Activated CD4-positive, alpha-beta T cell treated with anti-CD3 and anti-CD28 coated beads, Interleukin-2, amount 10 ng/mL, durations not matched to agents 24 days and 14 days (primary cell): ENCODE measurements around the gene HSFX4. TPM values are rescaled to one million over a fixed set of nuclear protein-coding genes. Genes with fewer than 3 reads are reported as not detected.
A peak's percentile ranks its signal among the peaks of the same experiment; 100 is the strongest.
"Not testable (repeated sequence)": the region's sequence is repeated elsewhere in the genome, so short reads cannot be mapped to it uniquely, and the experiment has no call there.

Experiments used
- DNase-seq: peaks from one replicate; pipeline ENCODE4 v3.0.0; 2022
- H3K27ac Mint-ChIP-seq: one replicate; pipeline ENCODE4 v1.8.0; 2022; ENCODE audit warnings: mild to moderate bottlenecking, mixed read lengths
- H3K27me3 Mint-ChIP-seq: one replicate; pipeline ENCODE4 v1.8.0; 2022; ENCODE audit warnings: mixed read lengths
- H3K36me3 Mint-ChIP-seq: one replicate; pipeline ENCODE4 v1.8.0; 2022; ENCODE audit warnings: low read depth, mild to moderate bottlenecking, mixed read lengths
- H3K4me1 Mint-ChIP-seq: one replicate; pipeline ENCODE4 v1.8.0; 2021; ENCODE audit warnings: mixed read lengths
- H3K4me3 Mint-ChIP-seq: one replicate; pipeline ENCODE4 v1.8.0; 2022; ENCODE audit warnings: mild to moderate bottlenecking, moderate library complexity, mixed read lengths
- H3K9me3 Mint-ChIP-seq: one replicate; pipeline ENCODE4 v1.8.0; 2021; ENCODE audit warnings: mixed read lengths
- intact Hi-C: fragments of 100-400 bp; cut with micrococcal nuclease; formaldehyde crosslinking; loops from one replicate; pipeline ENCODE4 v1.15.1; 2023
- total RNA-seq: library from RNA; stranded (reverse); gene quantifications from 2 replicates; pipeline ENCODE4 v1.2.3, GENCODE V29; 2022

HSFX4 gene
- total RNA-seq: 0.17 TPM in 1 of 2 replicates, not detected in the other

- H3K27ac Mint-ChIP-seq: peak within 1 kb of the TSS; percentile 80
- H3K36me3 Mint-ChIP-seq, intact Hi-C loops, H3K9me3 Mint-ChIP-seq, H3K4me3 Mint-ChIP-seq, DNase-seq, H3K4me1 Mint-ChIP-seq, H3K27me3 Mint-ChIP-seq: not testable (repeated sequence)
These were observed at the start of gene HSFX4 for GRCh38 chrX:149929400-149929799. TSS of gene HSFX4 (plus strand) at chrX:149929573. CDS start at chrX:149929645, 72 bp downstream.

DNA sequence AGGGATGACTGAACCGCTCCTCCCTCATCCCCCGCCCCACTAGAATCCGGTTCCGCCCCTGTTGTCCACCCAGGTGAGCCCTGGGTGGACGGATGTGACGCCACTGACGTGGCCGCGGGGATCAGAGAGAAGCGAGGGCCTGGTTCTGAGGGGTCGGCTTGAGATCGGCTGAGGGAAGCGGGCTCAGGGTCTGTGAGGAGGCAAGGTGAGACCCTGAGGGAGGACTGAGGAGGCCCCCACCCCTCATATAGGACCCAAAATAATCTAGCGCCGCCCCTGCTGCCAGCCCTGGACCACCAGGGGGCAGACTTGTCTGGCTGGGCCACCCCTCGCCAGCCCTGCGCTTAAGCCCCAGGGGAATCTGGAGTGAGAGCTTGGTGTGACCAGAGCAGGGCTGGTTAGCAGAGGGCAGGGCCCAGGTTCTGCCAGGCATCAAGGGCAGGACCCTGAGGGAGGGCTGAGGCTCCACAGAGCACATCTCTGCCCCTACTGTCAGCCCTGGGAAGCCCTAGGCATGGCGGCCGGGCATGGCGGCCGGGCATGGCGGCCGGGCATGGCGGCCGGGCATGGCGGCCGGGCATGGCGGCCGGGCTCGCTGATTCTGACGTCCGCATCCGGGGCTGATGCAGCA, 48.2 kb upstream of the HSFX4 start, which contains the start of gene MAGEA8:
Gene MAGEA8, plus strand, starts transcription at position 103 of the 631 bp plus-strand sequence. CDS start 3,090 bp downstream, outside the sequence.
- intact Hi-C loops: no loop called here
- H3K4me1 Mint-ChIP-seq: peaks cover 4% of the 10 kb centered on the region
- DNase-seq: peak; percentile 59

GRCh38 chrX:149890828-149891227, 38.5 kb upstream of the HSFX4 start:
- DNase-seq, H3K36me3 Mint-ChIP-seq, intact Hi-C loops, H3K27me3 Mint-ChIP-seq, H3K27ac Mint-ChIP-seq, H3K9me3 Mint-ChIP-seq, H3K4me1 Mint-ChIP-seq, H3K4me3 Mint-ChIP-seq: not testable (repeated sequence)

More for the DNA sequence above, 48.2 kb upstream of the HSFX4 start, which contains the start of gene MAGEA8:
- Mint-ChIP-seq H3K4me3 (no peak within 1 kb of the TSS), H3K36me3 (no peaks in the 10 kb centered on the region), H3K9me3 (no peaks in the 10 kb centered on the region), H3K27me3 (peaks cover 10% of the 10 kb centered on the region), H3K27ac (peak within 1 kb of the TSS; percentile 34)

- intact Hi-C loops: loop anchor here (2.0 kb wide), 1 partner anchor 62 kb away; no protein-coding TSS in a partner anchor
- Mint-ChIP-seq H3K27me3 (no peaks in the 10 kb centered on the region), H3K27ac (no peak overlapping the region), H3K36me3 (no peaks in the 10 kb centered on the region), H3K4me3 (no peak overlapping the region), H3K4me1 (peaks cover 9% of the 10 kb centered on the region), H3K9me3 (peaks cover 4% of the 10 kb centered on the region)
- no peak for DNase-seq
These were observed 30.8 kb upstream of the HSFX4 start for GRCh38 chrX:149898554-149898953.

GRCh38 chrX:149903889-149904748, 25.3 kb upstream of the HSFX4 start:
- H3K27me3 Mint-ChIP-seq: no peaks in the 10 kb centered on the region
- intact Hi-C loops: no loop called here
- H3K36me3 Mint-ChIP-seq: no peaks in the 10 kb centered on the region
- DNase-seq: no peak
- H3K4me1 Mint-ChIP-seq: peaks cover 9% of the 10 kb centered on the region
- peaks cover under 1% of the 10 kb centered on the region for H3K9me3 Mint-ChIP-seq
- H3K4me3 Mint-ChIP-seq: peak overlapping the region; percentile 55
- H3K27ac Mint-ChIP-seq: peak overlapping the region; percentile 74

GRCh38 chrX:149908308-149908707, 21.1 kb upstream of the HSFX4 start:
- no peak overlapping the region for H3K27ac Mint-ChIP-seq
- DNase-seq: no peak
- H3K36me3 Mint-ChIP-seq: no peaks in the 10 kb centered on the region
- H3K4me1 Mint-ChIP-seq: peaks cover 7% of the 10 kb centered on the region
- H3K27me3 Mint-ChIP-seq: no peaks in the 10 kb centered on the region
- no peaks in the 10 kb centered on the region for H3K9me3 Mint-ChIP-seq
- H3K4me3 Mint-ChIP-seq: no peak overlapping the region
- intact Hi-C loops: no loop called here

DNA sequence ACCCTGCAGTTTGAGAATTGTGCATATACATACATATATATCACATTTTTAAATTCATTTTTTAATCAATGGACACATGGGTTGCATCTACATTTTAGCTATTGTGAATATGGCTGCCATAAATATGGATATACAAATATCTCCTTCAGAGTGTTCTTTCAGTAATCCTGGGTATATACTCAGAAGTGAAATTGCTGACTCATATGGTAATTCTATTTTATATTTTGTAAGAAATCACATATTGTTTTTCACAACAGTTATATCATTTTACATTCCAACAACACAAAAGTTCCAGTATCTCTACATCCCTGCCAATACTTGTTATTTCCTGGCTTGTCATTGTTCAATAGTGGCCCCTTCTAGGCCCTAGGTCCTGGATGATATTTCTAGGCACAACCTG, 20.6 kb upstream of the HSFX4 start:
- Mint-ChIP-seq H3K9me3 (no peaks in the 10 kb centered on the region), H3K27ac (no peak overlapping the region), H3K36me3 (no peaks in the 10 kb centered on the region), H3K4me3 (no peak overlapping the region), H3K27me3 (no peaks in the 10 kb centered on the region), H3K4me1 (peaks cover 7% of the 10 kb centered on the region)
- intact Hi-C loops: no loop called here
- no peak for DNase-seq

GRCh38 chrX:149909324-149910177, 19.8 kb upstream of the HSFX4 start:
- DNase-seq: peak; percentile 71
- H3K4me1 Mint-ChIP-seq: peaks cover 4% of the 10 kb centered on the region
- H3K4me3 Mint-ChIP-seq: no peak overlapping the region
- intact Hi-C loops: no loop called here
- peak overlapping the region; percentile 41 for H3K27ac Mint-ChIP-seq
- H3K36me3 Mint-ChIP-seq: no peaks in the 10 kb centered on the region
- no peaks in the 10 kb centered on the region for H3K27me3 Mint-ChIP-seq
- H3K9me3 Mint-ChIP-seq: peaks cover 4% of the 10 kb centered on the region

GRCh38 chrX:149910178-149910695, 19.1 kb upstream of the HSFX4 start:
- no peak for DNase-seq
- no peak overlapping the region for H3K27ac Mint-ChIP-seq
- H3K4me3 Mint-ChIP-seq: no peak overlapping the region
- H3K36me3 Mint-ChIP-seq: peaks cover 2% of the 10 kb centered on the region
- H3K27me3 Mint-ChIP-seq: no peaks in the 10 kb centered on the region
- H3K4me1 Mint-ChIP-seq: peaks cover 2% of the 10 kb centered on the region
- H3K9me3 Mint-ChIP-seq: peaks cover 4% of the 10 kb centered on the region
- intact Hi-C loops: no loop called here

GRCh38 chrX:149916745-149917392, 12.5 kb upstream of the HSFX4 start:
- peaks cover 7% of the 10 kb centered on the region for H3K4me1 Mint-ChIP-seq
- no peak overlapping the region for H3K4me3 Mint-ChIP-seq
- no peaks in the 10 kb centered on the region for H3K27me3 Mint-ChIP-seq
- H3K9me3 Mint-ChIP-seq: peaks cover 4% of the 10 kb centered on the region
- intact Hi-C loops: no loop called here
- H3K36me3 Mint-ChIP-seq: peaks cover 2% of the 10 kb centered on the region
- DNase-seq: peak; percentile 77
- peak overlapping the region; percentile 70 for H3K27ac Mint-ChIP-seq

DNA sequence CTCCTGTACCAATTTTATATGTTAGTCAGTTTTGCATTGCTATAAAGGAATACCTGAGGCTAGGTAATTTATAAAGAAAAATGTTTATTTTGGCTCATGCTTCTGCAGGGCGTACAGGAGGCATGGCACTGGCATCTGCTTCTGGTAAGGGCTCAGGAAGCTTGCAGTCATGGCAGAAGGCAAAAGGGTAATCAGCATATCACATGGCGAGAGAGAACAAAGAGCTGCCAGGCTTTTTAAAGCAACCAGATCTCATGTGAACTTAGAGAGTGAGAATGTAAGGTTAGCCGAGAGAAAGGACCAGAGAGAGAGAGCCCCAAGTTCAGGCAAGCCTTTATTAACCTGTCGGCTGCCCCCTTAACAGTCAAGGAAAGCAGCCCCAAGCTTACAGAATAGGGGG, 5.5 kb upstream of the HSFX4 start:
- not testable (repeated sequence) for H3K36me3 Mint-ChIP-seq

GRCh38 chrX:149924434-149924833, 4.9 kb upstream of the HSFX4 start:
- DNase-seq: not testable (repeated sequence)

More for the DNA sequence above, 5.5 kb upstream of the HSFX4 start:
- H3K4me1 Mint-ChIP-seq, H3K4me3 Mint-ChIP-seq, intact Hi-C loops, H3K27ac Mint-ChIP-seq, H3K9me3 Mint-ChIP-seq, DNase-seq, H3K27me3 Mint-ChIP-seq: not testable (repeated sequence)

More at GRCh38 chrX:149924434-149924833, 4.9 kb upstream of the HSFX4 start:
- H3K4me1 Mint-ChIP-seq, intact Hi-C loops, H3K36me3 Mint-ChIP-seq, H3K27me3 Mint-ChIP-seq, H3K27ac Mint-ChIP-seq, H3K9me3 Mint-ChIP-seq, H3K4me3 Mint-ChIP-seq: not testable (repeated sequence)
